Activated CD8-positive, alpha-beta memory T cell treated with anti-CD3 and anti-CD28 coated beads, Interleukin-2, amount 10 ng/mL, durations not matched to agents 7 days and 5 days (primary cell): Measurements from ENCODE around the gene PKP2. TPM values are rescaled to one million over a fixed set of nuclear protein-coding genes. Genes with fewer than 3 reads are reported as not detected.

ENCODE experiments used
- ATAC-seq: fragments of 150-1000 bp; cut with Tn5 transposase; one replicate; pipeline ENCODE4 v1.10.0; 2021; ENCODE audit warnings: moderate library complexity
- CTCF ChIA-PET: fragments of 350-600 bp; sonication (Branson Sonifier 250); formaldehyde crosslinking; loops from one replicate; lab custom pipeline; 2021; ENCODE audit warnings: antibody characterized with exemption; lab: Charles Lee
- DNase-seq: peaks from one replicate; pipeline ENCODE4 v3.0.0-alpha.2; 2020
- H3K27ac Mint-ChIP-seq: one replicate; pipeline ENCODE4 v1.8.0; 2021; ENCODE audit warnings: mild to moderate bottlenecking, mixed read lengths
- H3K27me3 Mint-ChIP-seq: one replicate; pipeline ENCODE4 v1.8.0; 2021; ENCODE audit warnings: mixed read lengths
- H3K36me3 Mint-ChIP-seq: one replicate; pipeline ENCODE4 v1.8.0; 2021; ENCODE audit warnings: mild to moderate bottlenecking, mixed read lengths
- H3K4me1 Mint-ChIP-seq: one replicate; pipeline ENCODE4 v1.8.0; 2021; ENCODE audit warnings: mixed read lengths
- H3K4me3 Mint-ChIP-seq: one replicate; pipeline ENCODE4 v1.8.0; 2021; ENCODE audit warnings: mild to moderate bottlenecking, moderate library complexity, mixed read lengths
- H3K9me3 Mint-ChIP-seq: one replicate; pipeline ENCODE4 v1.8.0; 2022; ENCODE audit warnings: low read depth, mixed read lengths
- total RNA-seq, 2 experiments: library from RNA; stranded (reverse); gene quantifications; one replicate each; pipeline ENCODE4 v1.2.3, GENCODE V29; 2021

PKP2 gene
- total RNA-seq, 2 experiments from 2014 or later = not detected

DNA sequence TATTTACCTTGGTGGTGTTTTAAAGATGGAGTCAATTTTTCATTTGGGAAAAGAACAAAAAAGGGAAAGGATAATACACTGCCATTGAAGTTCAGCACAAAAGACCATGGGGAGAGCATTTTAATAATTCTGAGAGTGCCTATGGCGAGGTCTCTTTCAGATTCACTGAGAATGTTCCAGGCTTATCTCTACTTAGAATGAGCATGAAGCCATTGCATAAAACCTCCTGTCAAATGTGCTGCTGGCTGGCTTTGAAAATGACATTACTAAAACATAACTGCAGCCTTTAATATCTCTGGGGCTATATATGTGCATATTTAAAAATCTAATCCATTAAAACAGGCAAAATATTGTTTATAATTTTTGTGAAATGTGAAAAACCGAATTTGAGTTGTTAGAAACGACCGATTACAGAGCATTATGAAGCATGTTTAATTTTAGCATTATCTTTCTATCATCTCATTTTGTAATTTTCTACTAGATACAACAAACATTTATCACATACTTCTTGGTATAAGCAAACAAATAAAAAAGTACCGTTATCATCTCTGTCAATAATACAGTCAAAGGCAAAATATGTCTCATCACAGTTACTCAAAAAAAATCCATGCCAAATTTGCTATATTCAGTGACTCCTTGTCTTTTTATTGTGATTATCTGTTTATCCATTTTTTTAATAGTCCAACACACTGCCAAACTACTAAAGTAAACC is 95.2 kb downstream of the PKP2 start:
- Mint-ChIP-seq H3K36me3 (no peaks in the 10 kb centered on the region), H3K27me3 (peaks cover 2% of the 10 kb centered on the region), H3K4me3 (no peak overlapping the region), H3K9me3 (no peaks in the 10 kb centered on the region), H3K4me1 (no peaks in the 10 kb centered on the region), H3K27ac (no peak overlapping the region)
- ATAC-seq = no peak
- DNase-seq = no peak
- CTCF ChIA-PET = no interaction called here

DNA sequence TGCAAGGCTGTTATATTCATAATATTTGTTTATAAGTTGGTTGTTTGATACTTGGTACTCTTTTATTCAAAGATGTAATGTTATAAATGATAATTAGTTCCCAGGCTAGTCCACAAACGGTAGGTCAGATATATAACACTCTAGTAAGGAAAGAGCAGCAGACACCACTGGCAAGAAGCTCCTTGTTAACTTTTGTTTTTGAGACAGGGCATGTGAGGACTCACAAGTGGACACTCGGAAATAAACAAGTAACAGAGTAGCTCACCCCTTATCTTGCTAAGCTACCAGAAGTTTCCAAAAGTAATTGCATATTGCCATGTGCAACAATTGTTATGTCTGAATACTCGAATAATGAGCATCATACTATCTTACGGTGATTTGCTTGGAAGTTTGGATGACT is 102.3 kb downstream of the PKP2 start:
- CTCF ChIA-PET = no interaction called here
- ATAC-seq (no peak), DNase-seq (no peak)
- no peak overlapping the region for H3K4me3 Mint-ChIP-seq
- H3K36me3 Mint-ChIP-seq = no peaks in the 10 kb centered on the region
- H3K9me3 Mint-ChIP-seq = no peaks in the 10 kb centered on the region
- H3K27ac Mint-ChIP-seq = no peak overlapping the region
- H3K4me1 Mint-ChIP-seq = no peaks in the 10 kb centered on the region
- H3K27me3 Mint-ChIP-seq = no peaks in the 10 kb centered on the region

DNA sequence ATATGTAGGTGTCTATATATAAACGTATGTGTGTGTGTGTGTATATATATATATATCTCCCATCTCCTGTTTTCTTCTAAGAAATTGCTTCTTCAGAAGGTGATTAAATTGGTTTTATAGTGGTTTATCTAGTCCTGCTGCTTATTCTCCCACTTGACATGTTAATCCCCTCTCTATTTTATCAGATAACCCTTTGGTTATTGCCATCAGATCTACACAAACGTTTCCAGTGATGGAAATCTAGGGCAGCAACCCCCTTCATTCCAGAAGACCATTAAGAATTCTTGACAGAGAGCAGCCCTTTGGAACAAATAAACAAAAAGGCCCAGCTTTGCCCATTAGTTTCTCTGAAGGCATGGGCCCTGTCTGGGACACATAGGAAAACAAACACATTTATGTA is 106.7 kb downstream of the PKP2 start:
- Mint-ChIP-seq H3K27ac (no peak overlapping the region), H3K9me3 (no peaks in the 10 kb centered on the region), H3K27me3 (no peaks in the 10 kb centered on the region), H3K4me3 (no peak overlapping the region), H3K36me3 (no peaks in the 10 kb centered on the region), H3K4me1 (no peaks in the 10 kb centered on the region)
- ATAC-seq (no peak), DNase-seq (no peak)
- CTCF ChIA-PET = no interaction called here

DNA sequence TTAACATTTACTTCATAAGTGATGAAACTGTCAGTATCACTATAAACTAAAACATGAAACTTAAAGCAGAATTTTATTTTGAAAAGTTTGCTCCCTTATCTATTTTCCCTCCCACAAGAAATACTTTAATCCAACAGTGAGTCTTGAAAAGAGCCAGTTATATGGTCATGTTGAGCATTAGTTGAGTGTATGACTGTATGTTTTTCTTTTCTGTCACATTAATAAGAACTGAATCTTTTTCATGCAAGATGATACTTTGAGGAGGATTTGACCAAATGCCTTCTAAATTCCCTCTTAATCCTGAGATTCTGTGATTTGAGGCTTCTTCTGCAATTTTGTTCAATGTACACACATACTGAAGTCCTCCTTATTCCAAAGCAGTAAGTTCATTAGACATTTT is 107.1 kb downstream of the PKP2 start:
- H3K9me3 Mint-ChIP-seq = no peaks in the 10 kb centered on the region
- H3K4me3 Mint-ChIP-seq = no peak overlapping the region
- no peaks in the 10 kb centered on the region for H3K4me1 Mint-ChIP-seq
- CTCF ChIA-PET = no interaction called here
- DNase-seq = no peak
- no peak overlapping the region for H3K27ac Mint-ChIP-seq
- no peaks in the 10 kb centered on the region for H3K27me3 Mint-ChIP-seq
- no peaks in the 10 kb centered on the region for H3K36me3 Mint-ChIP-seq
- no peak for ATAC-seq

DNA sequence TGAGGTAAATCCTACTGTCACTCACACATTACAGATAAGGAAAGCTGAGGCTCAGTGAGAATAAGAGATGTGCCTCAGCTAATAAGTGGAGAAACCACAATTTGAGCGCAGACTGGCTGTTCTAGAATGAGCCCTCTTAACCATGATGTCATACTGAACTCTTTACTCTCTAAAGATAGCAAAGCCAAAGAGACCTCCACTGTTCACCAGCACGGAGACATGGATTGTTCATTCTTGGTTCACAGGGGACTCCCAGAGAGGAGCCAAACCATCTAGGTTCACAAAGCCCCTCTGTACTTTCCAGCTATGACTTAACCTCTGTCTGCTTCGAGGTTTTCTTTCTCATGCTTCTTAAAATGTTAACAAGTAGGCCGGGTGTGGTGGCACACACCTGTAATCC is 108.2 kb downstream of the PKP2 start:
- no peaks in the 10 kb centered on the region for H3K36me3 Mint-ChIP-seq
- CTCF ChIA-PET = no interaction called here

DNA sequence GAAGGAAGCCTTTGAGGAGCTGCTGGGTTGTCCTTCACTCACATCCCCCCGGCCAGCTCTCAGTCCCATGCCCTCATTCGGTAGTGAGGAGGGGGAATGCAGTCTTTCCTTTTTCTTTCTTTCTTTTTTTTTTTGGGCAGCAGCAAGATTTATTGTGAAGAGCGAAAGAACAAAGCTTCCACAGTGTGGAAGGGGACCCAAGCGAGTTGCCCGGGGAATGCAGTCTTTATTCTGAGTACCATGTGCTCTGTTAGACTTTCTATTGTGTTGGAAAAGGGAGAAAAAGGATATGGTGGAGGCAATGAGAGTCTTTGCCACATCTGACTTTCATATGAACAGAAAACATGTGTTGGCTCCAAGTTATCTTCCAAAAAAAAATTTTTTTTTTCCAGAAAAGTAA is 111.0 kb downstream of the PKP2 start:
- ATAC-seq = no peak
- H3K4me3 Mint-ChIP-seq = no peak overlapping the region
- CTCF ChIA-PET = no interaction called here

More for the DNA sequence above, 108.2 kb downstream of the PKP2 start:
- no peak overlapping the region for H3K4me3 Mint-ChIP-seq
- no peaks in the 10 kb centered on the region for H3K4me1 Mint-ChIP-seq
- ATAC-seq = no peak
- DNase-seq = no peak
- no peaks in the 10 kb centered on the region for H3K27me3 Mint-ChIP-seq
- no peaks in the 10 kb centered on the region for H3K9me3 Mint-ChIP-seq
- no peak overlapping the region for H3K27ac Mint-ChIP-seq

DNA sequence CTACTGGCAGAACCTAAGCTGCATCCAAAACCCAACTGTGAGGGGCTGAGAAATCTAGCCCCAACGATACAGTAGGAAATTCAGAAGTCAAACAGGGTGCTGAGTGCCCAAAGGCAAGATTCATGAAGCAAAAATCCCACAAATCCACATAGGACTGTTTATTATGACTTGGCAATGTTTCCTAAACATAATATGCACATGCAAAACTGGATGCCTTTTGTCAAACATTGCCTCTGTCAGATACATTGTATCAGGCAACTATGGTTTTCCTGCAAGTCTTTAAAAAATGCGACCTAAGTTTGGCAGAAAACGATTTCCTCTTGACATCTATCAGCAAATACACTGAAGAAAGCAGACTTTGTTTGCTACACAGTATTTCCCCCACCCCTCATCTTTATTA is 113.5 kb downstream of the PKP2 start:
- DNase-seq (no peak), ATAC-seq (no peak)
- no peaks in the 10 kb centered on the region for H3K4me1 Mint-ChIP-seq
- H3K36me3 Mint-ChIP-seq = no peaks in the 10 kb centered on the region
- no peak overlapping the region for H3K27ac Mint-ChIP-seq
- H3K9me3 Mint-ChIP-seq = no peaks in the 10 kb centered on the region
- H3K4me3 Mint-ChIP-seq = no peak overlapping the region
- CTCF ChIA-PET = no interaction called here
- peaks cover 5% of the 10 kb centered on the region for H3K27me3 Mint-ChIP-seq

More for the DNA sequence above, 111.0 kb downstream of the PKP2 start:
- DNase-seq = no peak
- Mint-ChIP-seq H3K36me3 (no peaks in the 10 kb centered on the region), H3K9me3 (no peaks in the 10 kb centered on the region), H3K27me3 (peaks cover 2% of the 10 kb centered on the region), H3K4me1 (no peaks in the 10 kb centered on the region), H3K27ac (no peak overlapping the region)

DNA sequence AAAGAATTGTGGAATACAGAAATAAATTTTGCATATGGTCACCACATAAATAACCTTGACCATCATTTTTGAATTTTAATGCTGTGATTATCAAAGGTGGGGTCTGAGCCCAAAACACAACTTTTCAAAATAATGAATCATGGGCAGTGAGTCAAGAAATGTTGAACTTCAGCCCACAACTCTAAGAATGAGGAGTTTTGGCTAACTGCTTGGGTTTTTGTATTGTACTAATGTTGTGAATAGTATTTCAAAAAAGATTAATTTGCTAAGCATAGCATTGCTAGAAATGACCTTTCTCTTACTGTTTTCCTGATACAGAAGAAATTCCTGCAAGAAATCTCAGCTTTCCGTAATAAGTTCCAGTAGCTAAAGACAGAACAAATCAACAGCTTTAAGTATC is 116.5 kb downstream of the PKP2 start:
- H3K4me1 Mint-ChIP-seq = no peaks in the 10 kb centered on the region
- ATAC-seq = no peak
- H3K36me3 Mint-ChIP-seq = no peaks in the 10 kb centered on the region
- H3K4me3 Mint-ChIP-seq = no peak overlapping the region
- no peaks in the 10 kb centered on the region for H3K9me3 Mint-ChIP-seq
- H3K27me3 Mint-ChIP-seq = peaks cover 7% of the 10 kb centered on the region
- no peak overlapping the region for H3K27ac Mint-ChIP-seq
- DNase-seq = no peak
- CTCF ChIA-PET = no interaction called here

DNA sequence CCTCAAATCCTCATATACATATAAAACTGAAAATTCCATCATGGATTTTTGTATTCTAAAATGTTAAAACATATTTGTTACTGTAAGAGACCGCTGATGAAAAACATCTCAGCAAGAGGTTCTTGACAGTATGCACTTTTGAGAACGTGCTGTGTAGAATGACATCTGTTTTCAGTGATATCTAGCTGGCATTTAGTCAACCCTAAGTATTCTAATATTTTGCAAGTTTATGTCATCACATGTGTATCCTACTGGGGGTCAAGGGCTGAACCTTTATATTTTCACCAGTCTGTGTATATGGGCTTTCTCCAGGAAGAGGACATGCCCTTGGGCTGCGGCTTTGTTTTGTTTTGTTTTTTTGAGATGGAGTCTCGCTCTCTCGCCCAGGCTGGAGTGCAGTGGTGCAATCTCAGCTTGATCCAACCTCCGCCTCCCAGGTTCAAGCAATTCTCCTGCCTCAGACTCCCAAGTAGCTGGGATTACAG is 118.8 kb downstream of the PKP2 start:
- no peaks in the 10 kb centered on the region for H3K36me3 Mint-ChIP-seq
- no peak overlapping the region for H3K27ac Mint-ChIP-seq
- no peaks in the 10 kb centered on the region for H3K4me1 Mint-ChIP-seq
- DNase-seq = no peak
- CTCF ChIA-PET = interaction anchor here (1.6 kb wide), 1 partner anchor 22 kb away, joined by 3 read pairs; the partner anchor contains the start of gene YARS2
- no peak overlapping the region for H3K4me3 Mint-ChIP-seq
- ATAC-seq = no peak
- peaks cover 15% of the 10 kb centered on the region for H3K27me3 Mint-ChIP-seq
- H3K9me3 Mint-ChIP-seq = no peaks in the 10 kb centered on the region

DNA sequence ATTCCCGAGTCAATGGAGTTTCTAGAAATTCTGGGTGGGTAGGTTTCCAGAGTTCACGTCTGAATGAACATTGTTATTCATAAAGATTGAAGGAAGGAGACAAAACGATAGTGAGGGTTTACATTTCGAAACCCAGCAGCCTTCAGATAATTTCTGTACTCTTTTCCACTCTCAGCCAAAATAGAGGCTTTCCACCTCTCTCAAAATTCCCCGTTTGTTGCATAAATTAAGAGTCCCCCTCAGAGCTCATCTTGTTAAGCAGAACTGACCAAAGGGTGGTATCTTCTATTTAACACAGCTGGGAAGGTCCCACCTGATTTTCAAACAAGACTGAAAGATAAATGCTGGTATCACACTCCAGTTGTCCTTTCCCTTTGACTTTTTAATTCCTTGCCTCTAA is 119.4 kb downstream of the PKP2 start:
- CTCF ChIA-PET = interaction anchor here (1.6 kb wide), 1 partner anchor 21 kb away, joined by 3 read pairs; the partner anchor contains the start of gene YARS2
- H3K9me3 Mint-ChIP-seq = no peaks in the 10 kb centered on the region
- DNase-seq = no peak
- no peak overlapping the region for H3K27ac Mint-ChIP-seq
- no peaks in the 10 kb centered on the region for H3K36me3 Mint-ChIP-seq
- no peak overlapping the region for H3K4me3 Mint-ChIP-seq
- H3K4me1 Mint-ChIP-seq = no peaks in the 10 kb centered on the region
- H3K27me3 Mint-ChIP-seq = peaks cover 15% of the 10 kb centered on the region
- ATAC-seq = no peak

DNA sequence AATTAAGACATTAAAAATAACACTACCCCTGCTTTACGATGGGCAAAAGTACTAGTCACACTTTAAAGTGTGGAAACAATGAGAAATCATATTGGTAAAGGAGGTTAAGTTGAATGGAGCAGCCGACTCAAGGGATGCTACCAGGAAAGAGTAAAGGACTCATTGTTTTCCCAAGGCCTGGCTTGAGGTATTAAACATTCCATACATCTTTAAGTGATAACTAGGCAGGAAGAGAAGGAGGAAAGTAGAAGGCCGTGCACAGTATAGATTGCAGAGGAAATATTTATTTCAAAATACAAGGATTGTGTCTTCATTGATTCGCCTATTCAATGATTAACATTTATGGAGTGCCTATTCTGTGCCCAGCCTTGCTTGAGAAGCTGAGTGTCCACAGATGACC is 120.3 kb downstream of the PKP2 start:
- ATAC-seq = no peak
- no peak overlapping the region for H3K4me3 Mint-ChIP-seq
- H3K27ac Mint-ChIP-seq = no peak overlapping the region
- H3K4me1 Mint-ChIP-seq = no peaks in the 10 kb centered on the region
- peaks cover 15% of the 10 kb centered on the region for H3K27me3 Mint-ChIP-seq
- no peaks in the 10 kb centered on the region for H3K9me3 Mint-ChIP-seq
- no peak for DNase-seq
- CTCF ChIA-PET = interaction anchor here (1.6 kb wide), 1 partner anchor 20 kb away, joined by 3 read pairs; the partner anchor contains the start of gene YARS2
- no peaks in the 10 kb centered on the region for H3K36me3 Mint-ChIP-seq

DNA sequence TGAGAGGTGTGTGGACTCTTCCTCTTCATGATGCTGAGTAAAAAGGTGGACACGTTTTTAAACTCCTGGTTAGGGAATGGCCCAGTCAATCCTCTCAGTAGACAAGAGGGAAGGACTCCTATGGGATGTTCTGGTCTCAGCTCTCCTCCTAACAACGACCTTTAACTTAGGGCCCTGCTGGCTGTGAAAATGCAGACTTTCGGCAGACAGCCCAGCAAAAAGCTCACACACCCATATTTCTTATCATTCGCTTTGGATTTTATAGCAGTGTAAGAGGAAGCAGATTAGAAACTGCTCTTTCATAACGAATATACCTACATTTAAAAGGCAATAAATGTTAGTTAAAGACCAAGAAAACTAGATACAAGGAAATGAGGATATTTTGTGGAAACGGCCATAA is 122.9 kb downstream of the PKP2 start:
- Mint-ChIP-seq H3K4me3 (no peak overlapping the region), H3K36me3 (no peaks in the 10 kb centered on the region), H3K9me3 (no peaks in the 10 kb centered on the region), H3K4me1 (no peaks in the 10 kb centered on the region), H3K27ac (no peak overlapping the region), H3K27me3 (peaks cover 20% of the 10 kb centered on the region)
- no peak for ATAC-seq
- CTCF ChIA-PET = no interaction called here
- DNase-seq = no peak

DNA sequence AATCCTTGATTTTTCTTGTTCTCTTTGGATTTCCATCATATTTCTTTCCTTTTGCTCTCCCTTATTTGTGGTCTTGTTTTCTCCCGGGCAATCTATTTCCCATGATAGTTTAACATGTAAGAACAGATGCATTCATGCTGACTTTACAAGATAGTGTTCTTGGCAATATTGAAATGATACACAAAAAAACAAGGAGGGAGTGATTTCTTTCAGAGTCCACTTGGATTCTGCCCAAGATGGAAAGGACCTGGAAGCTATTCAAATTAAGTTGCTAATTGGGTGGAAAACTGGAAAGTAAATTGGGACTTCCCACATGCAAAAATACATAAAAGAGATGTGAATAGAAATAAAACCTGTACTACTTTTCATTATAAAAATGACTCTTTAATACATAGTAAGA is 126.4 kb downstream of the PKP2 start:
- ATAC-seq (no peak), DNase-seq (no peak)
- Mint-ChIP-seq H3K36me3 (no peaks in the 10 kb centered on the region), H3K4me1 (no peaks in the 10 kb centered on the region), H3K27me3 (peaks cover 20% of the 10 kb centered on the region), H3K9me3 (no peaks in the 10 kb centered on the region), H3K4me3 (no peak overlapping the region), H3K27ac (no peak overlapping the region)
- CTCF ChIA-PET = interaction anchor here (1.7 kb wide), 1 partner anchor 14 kb away, joined by 8 read pairs; the partner anchor contains the start of gene YARS2

DNA sequence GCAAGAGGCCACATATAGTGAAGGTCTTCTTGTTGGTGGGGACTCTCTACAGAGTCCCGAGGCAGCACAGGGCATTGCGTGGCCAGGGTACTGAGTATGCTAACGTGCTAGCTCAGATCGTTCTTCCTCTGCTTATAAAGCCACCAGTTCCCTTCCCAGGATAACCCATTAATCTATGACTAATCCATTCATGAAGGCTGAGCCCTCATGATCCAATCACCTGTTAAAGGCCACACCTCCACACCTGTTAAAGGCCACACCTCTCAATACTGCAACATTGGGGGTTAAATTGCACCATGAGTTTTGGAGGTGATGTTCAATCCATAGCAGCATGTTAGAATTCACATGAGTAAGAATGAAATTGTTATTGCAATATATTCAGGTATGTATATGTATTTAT is 128.1 kb downstream of the PKP2 start:
- Mint-ChIP-seq H3K27ac (no peak overlapping the region), H3K4me1 (no peaks in the 10 kb centered on the region), H3K27me3 (peaks cover 16% of the 10 kb centered on the region), H3K9me3 (no peaks in the 10 kb centered on the region), H3K36me3 (no peaks in the 10 kb centered on the region), H3K4me3 (no peak overlapping the region)
- no peak for ATAC-seq
- CTCF ChIA-PET = no interaction called here
- DNase-seq = no peak
